KMS-11 (cell line): ENCODE data around the gene LOXHD1.

Source experiments
- H2AFZ ChIP-seq: fragments of 200-600 bp; sonication (generic); 2 replicates; pipeline ENCODE4 v1.6.1; 2016; ENCODE audit warnings: antibody characterized with exemption, mixed run types, low read depth
- H3K27ac ChIP-seq: fragments of 200-600 bp; sonication (generic); 2 replicates; pipeline ENCODE4 v1.6.1; 2016; ENCODE audit warnings: mild to moderate bottlenecking, mixed run types
- H3K27me3 ChIP-seq: fragments of 200-600 bp; sonication (generic); 2 replicates; pipeline ENCODE4 v1.6.1; 2017; ENCODE audit warnings: mild to moderate bottlenecking, low read depth, mixed run types, moderate library complexity; ENCODE audit not compliant: insufficient read depth
- H3K36me3 ChIP-seq: fragments of 200-600 bp; sonication (generic); 2 replicates; pipeline ENCODE4 v1.6.1; 2017; ENCODE audit warnings: mild to moderate bottlenecking, mixed run types; ENCODE audit not compliant: insufficient read depth
- H3K4me1 ChIP-seq: fragments of 200-600 bp; sonication (generic); 2 replicates; pipeline ENCODE4 v1.6.1; 2016; ENCODE audit warnings: mild to moderate bottlenecking, low read depth, mixed run types; ENCODE audit not compliant: poor library complexity, severe bottlenecking
- H3K4me2 ChIP-seq: fragments of 200-600 bp; sonication (generic); 2 replicates; pipeline ENCODE4 v1.7.0; 2016; ENCODE audit warnings: mild to moderate bottlenecking, mixed run types
- H3K4me3 ChIP-seq: fragments of 200-600 bp; sonication (generic); IDR thresholded peaks from 2 replicates; pipeline ENCODE4 v1.6.1; 2017; ENCODE audit warnings: low read depth, low read length, mixed read lengths; ENCODE audit not compliant: insufficient read depth
- H3K79me2 ChIP-seq: fragments of 200-600 bp; sonication (generic); 2 replicates; pipeline ENCODE4 v1.6.1; 2016; ENCODE audit warnings: low read depth, mixed run types; ENCODE audit not compliant: insufficient read depth
- H3K9ac ChIP-seq: fragments of 200-600 bp; sonication (generic); 2 replicates; pipeline ENCODE4 v1.6.1; 2016; ENCODE audit warnings: mild to moderate bottlenecking, mixed run types
- H4K20me1 ChIP-seq: fragments of 200-600 bp; sonication (generic); 2 replicates; pipeline ENCODE4 v1.6.1; 2016; ENCODE audit warnings: mild to moderate bottlenecking, mixed run types; ENCODE audit not compliant: insufficient read depth
- TF ChIP-seq, protein P1 (sequence below): fragments of 200-600 bp; sonication (generic); conservative IDR thresholded peaks from 2 replicates; pipeline ENCODE4 v1.6.1; 2017; ENCODE audit warnings: low read depth, mild to moderate bottlenecking, antibody characterized with exemption, low read length, moderate library complexity, mixed read lengths

The LOXHD1 gene

GRCh38 chr18:46488471-46489213 is 168.4 kb downstream of the LOXHD1 start:
- no peaks in the 10 kb centered on the region for H3K36me3 ChIP-seq
- no peak overlapping the region for H3K9ac ChIP-seq
- H3K27me3 ChIP-seq = no peaks in the 10 kb centered on the region
- H2AFZ ChIP-seq = no peak overlapping the region
- no peak overlapping the region for H3K27ac ChIP-seq
- no peak overlapping the region for H3K4me3 ChIP-seq
- H3K4me2 ChIP-seq = no peak overlapping the region
- no peaks in the 10 kb centered on the region for H4K20me1 ChIP-seq
- TF ChIP-seq, protein P1, sequence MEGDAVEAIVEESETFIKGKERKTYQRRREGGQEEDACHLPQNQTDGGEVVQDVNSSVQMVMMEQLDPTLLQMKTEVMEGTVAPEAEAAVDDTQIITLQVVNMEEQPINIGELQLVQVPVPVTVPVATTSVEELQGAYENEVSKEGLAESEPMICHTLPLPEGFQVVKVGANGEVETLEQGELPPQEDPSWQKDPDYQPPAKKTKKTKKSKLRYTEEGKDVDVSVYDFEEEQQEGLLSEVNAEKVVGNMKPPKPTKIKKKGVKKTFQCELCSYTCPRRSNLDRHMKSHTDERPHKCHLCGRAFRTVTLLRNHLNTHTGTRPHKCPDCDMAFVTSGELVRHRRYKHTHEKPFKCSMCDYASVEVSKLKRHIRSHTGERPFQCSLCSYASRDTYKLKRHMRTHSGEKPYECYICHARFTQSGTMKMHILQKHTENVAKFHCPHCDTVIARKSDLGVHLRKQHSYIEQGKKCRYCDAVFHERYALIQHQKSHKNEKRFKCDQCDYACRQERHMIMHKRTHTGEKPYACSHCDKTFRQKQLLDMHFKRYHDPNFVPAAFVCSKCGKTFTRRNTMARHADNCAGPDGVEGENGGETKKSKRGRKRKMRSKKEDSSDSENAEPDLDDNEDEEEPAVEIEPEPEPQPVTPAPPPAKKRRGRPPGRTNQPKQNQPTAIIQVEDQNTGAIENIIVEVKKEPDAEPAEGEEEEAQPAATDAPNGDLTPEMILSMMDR = no peak
- no peaks in the 10 kb centered on the region for H3K79me2 ChIP-seq
- H3K4me1 ChIP-seq = no peaks in the 10 kb centered on the region

- H3K36me3 ChIP-seq = no peaks in the 10 kb centered on the region
- no peak overlapping the region for H3K4me2 ChIP-seq
- no peaks in the 10 kb centered on the region for H3K79me2 ChIP-seq
- no peak overlapping the region for H3K27ac ChIP-seq
- H3K4me1 ChIP-seq = no peaks in the 10 kb centered on the region
- no peak overlapping the region for H2AFZ ChIP-seq
- H3K27me3 ChIP-seq = no peaks in the 10 kb centered on the region
- no peak overlapping the region for H3K9ac ChIP-seq
- TF ChIP-seq, protein P1 = no peak
- H4K20me1 ChIP-seq = no peaks in the 10 kb centered on the region
- no peak overlapping the region for H3K4me3 ChIP-seq
Observed at GRCh38 chr18:46485675-46486194, 171.3 kb downstream of the LOXHD1 start.

DNA sequence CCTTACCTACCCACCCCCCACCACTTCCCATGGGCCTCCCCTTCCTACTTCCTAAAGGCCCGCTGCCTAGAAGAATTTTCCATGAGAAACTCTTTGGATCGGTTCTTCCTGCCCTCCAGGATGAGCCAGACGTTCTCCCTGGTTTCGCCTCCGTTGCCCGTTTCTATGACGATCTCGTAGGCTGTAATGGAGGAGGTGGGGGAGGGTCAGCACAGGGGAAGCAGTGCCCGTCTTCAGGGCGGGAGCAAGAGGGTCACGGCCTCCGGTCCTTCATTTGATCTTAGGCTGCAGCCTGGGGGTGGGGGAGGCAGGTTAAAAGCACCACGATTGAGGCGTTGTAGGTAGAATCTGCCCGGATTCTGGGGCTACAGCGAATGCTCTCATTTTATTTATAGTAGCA is 172.0 kb downstream of the LOXHD1 start:
- no peak overlapping the region for H3K27ac ChIP-seq
- no peak overlapping the region for H3K4me2 ChIP-seq
- H4K20me1 ChIP-seq = no peaks in the 10 kb centered on the region
- TF ChIP-seq, protein P1 = no peak
- no peaks in the 10 kb centered on the region for H3K79me2 ChIP-seq
- no peaks in the 10 kb centered on the region for H3K4me1 ChIP-seq
- no peak overlapping the region for H3K4me3 ChIP-seq
- H3K36me3 ChIP-seq = no peaks in the 10 kb centered on the region
- no peak overlapping the region for H3K9ac ChIP-seq
- H3K27me3 ChIP-seq = no peaks in the 10 kb centered on the region
- H2AFZ ChIP-seq = no peak overlapping the region

- TF ChIP-seq, protein P1 = no peak
- Histone ChIP-seq H3K4me2 (no peak overlapping the region), H3K4me3 (no peak overlapping the region), H2AFZ (no peak overlapping the region), H3K79me2 (no peaks in the 10 kb centered on the region), H3K36me3 (no peaks in the 10 kb centered on the region), H3K4me1 (no peaks in the 10 kb centered on the region), H3K27me3 (no peaks in the 10 kb centered on the region), H3K27ac (no peak overlapping the region), H3K9ac (no peak overlapping the region), H4K20me1 (no peaks in the 10 kb centered on the region)
Observed at GRCh38 chr18:46482831-46483230, 174.2 kb downstream of the LOXHD1 start.
